Measurements from ENCODE around the gene HADH.

DNA sequence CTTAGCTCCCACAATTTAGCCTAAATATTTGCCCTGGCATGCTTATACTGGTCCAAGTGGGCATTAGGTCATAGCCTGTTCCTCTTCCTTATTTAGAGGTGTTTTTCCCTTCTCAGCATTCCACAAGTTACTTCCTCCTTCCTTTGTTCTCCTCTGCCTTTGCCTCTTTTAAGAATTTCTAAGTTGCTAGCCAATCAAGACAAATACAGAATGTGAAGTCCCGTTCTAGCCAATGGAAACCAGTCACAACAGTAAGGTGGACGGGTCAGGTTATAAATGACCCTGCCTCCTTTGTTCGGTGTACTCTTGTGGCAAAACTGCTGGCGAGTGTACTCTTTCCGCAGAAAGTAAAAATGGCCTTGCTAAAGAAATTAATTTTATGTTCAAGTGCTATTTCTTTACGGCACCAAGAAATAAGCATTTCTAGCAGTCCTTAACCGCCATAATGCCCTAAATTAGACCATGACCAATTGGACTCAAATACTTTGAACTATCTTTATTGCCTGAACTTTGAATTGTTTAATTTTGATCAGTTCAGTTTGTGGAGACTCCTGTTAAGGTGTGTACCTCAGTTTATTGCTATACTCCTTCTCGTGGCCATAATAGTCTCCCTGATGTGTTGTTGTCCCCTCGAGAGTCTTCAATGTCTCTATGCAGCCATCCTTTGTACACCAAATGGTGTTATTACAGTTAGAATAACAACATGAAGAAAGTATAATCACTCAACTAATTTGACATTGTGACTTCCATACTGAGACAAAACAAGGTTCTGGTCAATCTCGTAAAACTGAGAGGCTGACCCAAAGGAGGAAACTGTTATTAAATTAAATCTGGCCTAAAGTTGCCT is 1.6 kb upstream of the HADH start:
- TF ChIP-seq, protein P1, sequence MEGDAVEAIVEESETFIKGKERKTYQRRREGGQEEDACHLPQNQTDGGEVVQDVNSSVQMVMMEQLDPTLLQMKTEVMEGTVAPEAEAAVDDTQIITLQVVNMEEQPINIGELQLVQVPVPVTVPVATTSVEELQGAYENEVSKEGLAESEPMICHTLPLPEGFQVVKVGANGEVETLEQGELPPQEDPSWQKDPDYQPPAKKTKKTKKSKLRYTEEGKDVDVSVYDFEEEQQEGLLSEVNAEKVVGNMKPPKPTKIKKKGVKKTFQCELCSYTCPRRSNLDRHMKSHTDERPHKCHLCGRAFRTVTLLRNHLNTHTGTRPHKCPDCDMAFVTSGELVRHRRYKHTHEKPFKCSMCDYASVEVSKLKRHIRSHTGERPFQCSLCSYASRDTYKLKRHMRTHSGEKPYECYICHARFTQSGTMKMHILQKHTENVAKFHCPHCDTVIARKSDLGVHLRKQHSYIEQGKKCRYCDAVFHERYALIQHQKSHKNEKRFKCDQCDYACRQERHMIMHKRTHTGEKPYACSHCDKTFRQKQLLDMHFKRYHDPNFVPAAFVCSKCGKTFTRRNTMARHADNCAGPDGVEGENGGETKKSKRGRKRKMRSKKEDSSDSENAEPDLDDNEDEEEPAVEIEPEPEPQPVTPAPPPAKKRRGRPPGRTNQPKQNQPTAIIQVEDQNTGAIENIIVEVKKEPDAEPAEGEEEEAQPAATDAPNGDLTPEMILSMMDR (IDR thresholded peaks at IDR 0.05; ENCODE audit: insufficient read depth, low read depth, low read length), result no peak
- no peak for TF ChIP-seq EZH2 (IDR thresholded peaks at IDR 0.05; ENCODE audit: insufficient read depth, low read length)

Measured in astrocyte (in vitro differentiated cells and primary cell).